HepG2 (cell line): Measurements from ENCODE around the gene INTS7. TPM values are rescaled to one million over a fixed set of nuclear protein-coding genes. Genes with fewer than 3 reads are reported as not detected.

Source experiments
- ATAC-seq: fragments of 200-7000 bp; cut with Tn5 transposase; 3 replicates; pipeline ENCODE4 v1.9.1; 2020; ENCODE audit warnings: mild to moderate bottlenecking, moderate library complexity
- Bru-seq: library from RNA; stranded (reverse); fragments of 400-500 nt; gene quantifications from one replicate; lab custom pipeline; 2021; lab: Mats Ljungman, UMichigan
- BruChase-seq, 2 experiments: library from RNA; stranded (reverse); fragments of 400-500 nt; gene quantifications; one replicate each; lab custom pipeline; 2021; lab: Mats Ljungman, UMichigan
- BruUV-seq: library from RNA; stranded (reverse); fragments of 400-500 nt; replicated peaks from 2 replicates; lab custom pipeline; 2021; lab: Mats Ljungman, UMichigan
- CTCF ChIA-PET: fragments of 300-600 bp; formaldehyde crosslinking; extraction: SDS; loops from one replicate; lab custom pipeline; 2021; ENCODE audit warnings: low total read pairs, inconsistent platforms, low intra/inter-chr PET ratio; lab: Yijun Ruan, JAX
- POLR2A ChIA-PET: fragments of 350-600 bp; sonication (Branson Sonifier 250); formaldehyde crosslinking; loops from one replicate; lab custom pipeline; 2020; ENCODE audit warnings: antibody characterized with exemption, inconsistent platforms; lab: Yijun Ruan, JAX
- DNase-seq: peaks from one replicate; pipeline ENCODE4 v3.0.0-alpha.2; 2015; ENCODE audit warnings: low spot score
- FAIRE-seq: peaks from 3 replicates; lab custom pipeline; 2011; peaks lifted over from hg19 to GRCh38; lab: Jason Lieb, UNC
- H2AFZ ChIP-seq: one replicate; pipeline ENCODE4 v1.6.1; 2011; ENCODE audit warnings: low read length, inconsistent platforms
- H3K27ac ChIP-seq: fragments of 300-600 bp; 3 replicates; pipeline ENCODE4 v1.8.0; 2011; ENCODE audit warnings: mixed run types, mild to moderate bottlenecking, mixed read lengths, low read length, inconsistent platforms; ENCODE audit not compliant: insufficient read depth; ENCODE audit errors: extremely low read length
- H3K27me3 ChIP-seq, 2 experiments: fragments of 200-600 bp in 1 of 2; 2 replicates in 1 of 2; 3 replicates in 1 of 2; pipeline versions ENCODE4 v1.6.0 to v1.8.0; 2011; ENCODE audit warnings: low read length in 2 of 2, mild to moderate bottlenecking in 2 of 2, moderate library complexity in 2 of 2, inconsistent platforms in 1 of 2; ENCODE audit not compliant: insufficient read depth in 2 of 2, control insufficient read depth in 1 of 2
- H3K36me3 ChIP-seq, 2 experiments: fragments of 200-600 bp in 1 of 2; replicated peaks in 1 of 2; 2 replicates in 1 of 2; 3 replicates in 1 of 2; pipeline versions ENCODE4 v1.5.1 to v1.8.0; 2011; ENCODE audit warnings: low read length in 2 of 2, inconsistent platforms in 1 of 2; ENCODE audit not compliant: insufficient read depth in 2 of 2, control insufficient read depth in 1 of 2
- H3K4me1 ChIP-seq: 2 replicates; pipeline ENCODE4 v1.5.1; 2012; ENCODE audit warnings: low read length, inconsistent platforms; ENCODE audit not compliant: insufficient read depth
- H3K4me2 ChIP-seq: 2 replicates; pipeline ENCODE4 v1.6.0; 2011; ENCODE audit warnings: low read depth, low read length, inconsistent platforms
- H3K4me3 ChIP-seq, 3 experiments: fragments of 200-600 bp in 1 of 3; sonication (generic), shearing (Covaris generic) in 1 of 3; replicated peaks in 1 of 3; 2 replicates each; pipeline ENCODE4 v1.5.1; 2011 to 2016; ENCODE audit warnings: low read length in 3 of 3, inconsistent platforms in 2 of 3, low read depth in 2 of 3, mild to moderate bottlenecking in 2 of 3, control low read depth in 1 of 3, mixed read lengths in 1 of 3; ENCODE audit not compliant: insufficient read depth in 1 of 3
- H3K79me2 ChIP-seq: one replicate; pipeline ENCODE4 v1.6.1; 2011; ENCODE audit warnings: low read length, inconsistent platforms; ENCODE audit not compliant: insufficient read depth
- H3K9ac ChIP-seq: 2 replicates; pipeline ENCODE4 v1.6.0; 2011; ENCODE audit warnings: mild to moderate bottlenecking, low read depth, low read length, inconsistent platforms; ENCODE audit not compliant: insufficient read depth
- H3K9me3 ChIP-seq: 2 replicates; pipeline ENCODE4 v1.5.1; 2012; ENCODE audit warnings: mild to moderate bottlenecking, low read length
- H4K20me1 ChIP-seq: 2 replicates; pipeline ENCODE4 v1.6.0; 2011; ENCODE audit warnings: inconsistent platforms, mild to moderate bottlenecking, low read length, moderate library complexity; ENCODE audit not compliant: insufficient read depth
- TOPORS ChIP-seq: sonication (generic); formaldehyde crosslinking; IDR thresholded peaks from 2 replicates; pipeline ENCODE4 v1.8.0; 2023; ENCODE audit warnings: mild to moderate bottlenecking, missing genetic modification reagents
- WGBS: methylation state at CpG from one replicate; pipeline ENCODE4 v1.1.6; 2017; ENCODE audit warnings: low lambda C conversion rate; 5-methylcytosine and 5-hydroxymethylcytosine counted together
- in situ Hi-C: cut with HindIII; loops from 2 replicates; pipeline ENCODE4 v1.10.0; 2017; ENCODE audit warnings: low pct_unique_long_range_greater_than_20kb; ENCODE audit not compliant: extremely low pct_ligation_motif_present
- intact Hi-C: fragments of 100-400 bp; cut with micrococcal nuclease; formaldehyde crosslinking; loops from one replicate; pipeline ENCODE4 v1.10.0; 2022; ENCODE audit not compliant: unreplicated experiment
- long read RNA-seq, 2 experiments: library from RNA in 1 of 2; library from polyadenylated mRNA in 1 of 2; stranded (forward) in 1 of 2; unstranded in 1 of 2; transcript quantifications; one replicate each; pipeline ENCODE4 v2.0.0, GENCODE V29; 2019 to 2022
- polyA minus RNA-seq, 3 experiments: library from RNA; depleted of rRNA, polyadenylated mRNA; stranded (reverse); fragments of >200 nt; gene quantifications; 2 replicates each; pipeline ENCODE4 v1.2.3, GENCODE V29; 2011; ENCODE audit warnings: low replicate concordance in 1 of 3
- polyA plus RNA-seq, 8 experiments: library from polyadenylated mRNA; depleted of rRNA in 3 of 8; stranded (reverse) in 7 of 8; unstranded in 1 of 8; fragments of >200 nt; fragmentation: Illumina TruSeq in 4 of 8; extraction: Trizol in 4 of 8; gene quantifications; 2 replicates each; pipeline versions ENCODE4 v1.2.1 to v1.2.3, GENCODE V29; 2011 to 2016; ENCODE audit warnings: low read depth in 4 of 8, missing spikeins in 1 of 8, mixed read lengths in 1 of 8; ENCODE audit not compliant: insufficient read depth in 1 of 8
- total RNA-seq, 5 experiments: library from RNA; depleted of rRNA; stranded (reverse); fragments of >200 nt; fragmentation: Illumina TruSeq; extraction: Trizol; gene quantifications; 2 replicates each; pipeline ENCODE4 v1.2.3, GENCODE V29; 2016; ENCODE audit warnings: low read depth in 1 of 5
- TF ChIP-seq, protein P1 (sequence below): sonication (generic); formaldehyde crosslinking; IDR thresholded peaks from 2 replicates; pipeline ENCODE4 v1.5.1; 2020; ENCODE audit warnings: missing genetic modification reagents, mild to moderate bottlenecking, borderline replicate concordance

The INTS7 gene, protein sequence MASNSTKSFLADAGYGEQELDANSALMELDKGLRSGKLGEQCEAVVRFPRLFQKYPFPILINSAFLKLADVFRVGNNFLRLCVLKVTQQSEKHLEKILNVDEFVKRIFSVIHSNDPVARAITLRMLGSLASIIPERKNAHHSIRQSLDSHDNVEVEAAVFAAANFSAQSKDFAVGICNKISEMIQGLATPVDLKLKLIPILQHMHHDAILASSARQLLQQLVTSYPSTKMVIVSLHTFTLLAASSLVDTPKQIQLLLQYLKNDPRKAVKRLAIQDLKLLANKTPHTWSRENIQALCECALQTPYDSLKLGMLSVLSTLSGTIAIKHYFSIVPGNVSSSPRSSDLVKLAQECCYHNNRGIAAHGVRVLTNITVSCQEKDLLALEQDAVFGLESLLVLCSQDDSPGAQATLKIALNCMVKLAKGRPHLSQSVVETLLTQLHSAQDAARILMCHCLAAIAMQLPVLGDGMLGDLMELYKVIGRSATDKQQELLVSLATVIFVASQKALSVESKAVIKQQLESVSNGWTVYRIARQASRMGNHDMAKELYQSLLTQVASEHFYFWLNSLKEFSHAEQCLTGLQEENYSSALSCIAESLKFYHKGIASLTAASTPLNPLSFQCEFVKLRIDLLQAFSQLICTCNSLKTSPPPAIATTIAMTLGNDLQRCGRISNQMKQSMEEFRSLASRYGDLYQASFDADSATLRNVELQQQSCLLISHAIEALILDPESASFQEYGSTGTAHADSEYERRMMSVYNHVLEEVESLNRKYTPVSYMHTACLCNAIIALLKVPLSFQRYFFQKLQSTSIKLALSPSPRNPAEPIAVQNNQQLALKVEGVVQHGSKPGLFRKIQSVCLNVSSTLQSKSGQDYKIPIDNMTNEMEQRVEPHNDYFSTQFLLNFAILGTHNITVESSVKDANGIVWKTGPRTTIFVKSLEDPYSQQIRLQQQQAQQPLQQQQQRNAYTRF
- total RNA-seq (2016; rRNA removed; fragmentation: Illumina TruSeq; extraction: Trizol) (22.4 and 32.7 TPM in 2 replicates), polyA plus RNA-seq (2011; rRNA removed) (14.5 and 18.3 TPM in 2 replicates), polyA minus RNA-seq (2011; rRNA and poly(A)+ RNA removed; ENCODE audit: low replicate concordance) (67.0 and 299 TPM in 2 replicates), Bru-seq, nascent RNA (percentile 86 among the genes with signal in this experiment), BruChase-seq, experiment 1, labeled RNA remaining after a 6-hour chase (percentile 79 among the genes with signal in this experiment), BruChase-seq, experiment 2, labeled RNA remaining after a 2-hour chase (percentile 85 among the genes with signal in this experiment)
- 4.2 and 4.8 TPM in 2 replicates for total RNA-seq (2016; cell fraction: cytosol; rRNA removed; fragmentation: Illumina TruSeq; extraction: Trizol; ENCODE audit: low read depth)
- total RNA-seq (2016; cell fraction: insoluble cytoplasmic fraction; rRNA removed; fragmentation: Illumina TruSeq; extraction: Trizol) = 22.1 and 34.0 TPM in 2 replicates
- total RNA-seq (2016; cell fraction: membrane; rRNA removed; fragmentation: Illumina TruSeq; extraction: Trizol) = 9.9 and 11.3 TPM in 2 replicates
- total RNA-seq (2016; cell fraction: nucleus; rRNA removed; fragmentation: Illumina TruSeq; extraction: Trizol) = 27.1 and 30.4 TPM in 2 replicates
- 6.5 and 9.6 TPM in 2 replicates for polyA plus RNA-seq (2011; cell fraction: cytosol; rRNA removed)
- 8.0 and 8.8 TPM in 2 replicates for polyA plus RNA-seq (2011; cell fraction: nucleus; rRNA removed)
- polyA plus RNA-seq (2012) = 7.8 and 9.4 TPM in 2 replicates
- polyA plus RNA-seq (2016; cell fraction: cytosol; fragmentation: Illumina TruSeq; extraction: Trizol; ENCODE audit: low read depth) = 1.9 and 2.2 TPM in 2 replicates
- polyA plus RNA-seq (2016; cell fraction: insoluble cytoplasmic fraction; fragmentation: Illumina TruSeq; extraction: Trizol; ENCODE audit: low read depth) = 22.8 and 24.8 TPM in 2 replicates
- polyA plus RNA-seq (2016; cell fraction: membrane; fragmentation: Illumina TruSeq; extraction: Trizol; ENCODE audit: low read depth) = 3.1 and 5.2 TPM in 2 replicates
- 19.1 and 23.2 TPM in 2 replicates for polyA plus RNA-seq (2016; cell fraction: nucleus; fragmentation: Illumina TruSeq; extraction: Trizol; ENCODE audit: insufficient read depth, low read depth)
- polyA minus RNA-seq (2011; cell fraction: cytosol; rRNA and poly(A)+ RNA removed) = 12.7 and 18.3 TPM in 2 replicates
- polyA minus RNA-seq (2011; cell fraction: nucleus; rRNA and poly(A)+ RNA removed) = 64.6 and 68.3 TPM in 2 replicates
- long read RNA-seq, experiment 1, full-length matches to known transcripts = 4 of 9 reads
- long read RNA-seq, experiment 1, partial matches to known transcripts = 4 of 9 reads
- long read RNA-seq, experiment 1, other reads (novel, unspliced or antisense) = 1 of 9 reads
- long read RNA-seq, experiment 2, partial matches to known transcripts = 4 of 32 reads
- long read RNA-seq, experiment 2, other reads (novel, unspliced or antisense) = 28 of 32 reads

DNA sequence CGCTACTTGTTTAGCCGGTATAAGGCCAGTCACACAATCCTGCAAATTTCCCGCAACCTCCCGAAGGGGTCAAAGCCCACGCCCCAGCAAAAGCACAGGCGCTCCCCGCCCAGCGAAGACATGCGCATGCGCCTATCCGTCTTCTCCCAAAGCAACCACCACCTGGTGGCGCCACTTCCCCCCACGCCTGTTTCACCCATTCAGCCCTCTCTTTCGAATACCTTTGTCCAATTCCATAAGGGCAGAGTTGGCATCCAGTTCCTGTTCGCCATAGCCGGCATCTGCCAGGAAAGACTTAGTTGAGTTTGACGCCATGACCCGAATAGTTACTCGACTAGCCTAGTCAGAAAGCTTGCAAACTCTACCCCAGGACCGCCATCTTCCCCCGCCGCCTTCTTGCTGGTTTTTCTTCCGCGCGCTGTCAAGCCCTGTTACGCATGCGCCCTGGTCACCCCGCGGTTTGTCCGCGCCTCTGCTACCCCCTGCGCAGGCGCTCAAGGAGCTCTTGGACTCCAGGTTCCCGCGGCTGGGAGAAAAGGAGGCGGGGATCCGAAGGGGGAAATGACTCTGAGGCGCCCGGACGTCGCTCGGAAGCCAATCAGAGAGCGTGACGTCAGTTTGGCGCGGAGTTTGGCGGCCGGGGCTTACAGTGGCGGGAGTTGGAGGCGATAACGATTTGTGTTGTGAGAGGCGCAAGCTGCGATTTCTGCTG lies at the start of gene INTS7, which contains the start of gene DTL:
TSS of gene INTS7 (minus strand) at position 435 of the 712 bp plus-strand sequence. CDS start at position 315, 120 bp downstream.
TSS of gene DTL (plus strand) at position 626 of the 712 bp plus-strand sequence. CDS start 143 bp downstream, outside the sequence.
- peaks cover 86% of the 10 kb centered on the region for H3K79me2 ChIP-seq
- peak; percentile 99 for DNase-seq
- peak within 1 kb of the TSS; percentile 88 for H2AFZ ChIP-seq
- peak within 1 kb of the TSS; percentile 90 for H3K9ac ChIP-seq
- TSS peak; percentile 70 for BruUV-seq
- H4K20me1 ChIP-seq = peaks cover 3% of the 10 kb centered on the region; the same call in 1 of the 2 replicates
- 0 out of 5 replicates have a peak, but pooled peaks cover 0 to 1% of the 10 kb centered on the region in 2 experiments for H3K36me3 ChIP-seq
- H3K4me2 ChIP-seq = peak within 1 kb of the TSS; percentile 74
- no peaks in the 10 kb centered on the region for H3K9me3 ChIP-seq
- in situ Hi-C loops (loop anchor here (5.0 kb wide), 1 partner anchor 338 kb away; no protein-coding TSS in a partner anchor), intact Hi-C loops (loop anchor here (1.0 to 2.0 kb wide), 4 partner anchors 23 to 397 kb away; partner anchors contain the start of gene NENF)
- H3K4me1 ChIP-seq = peaks cover 62% of the 10 kb centered on the region
- under 1% methylated on average over 32 of the region's 53 CpGs for WGBS
- peak within 1 kb of the TSS; percentile 83 to 92 (median 89) for H3K4me3 ChIP-seq
- ATAC-seq = peak; percentile 94
- CTCF ChIA-PET = interaction anchor here (0.9 to 2.5 kb wide), 4 partner anchors 23 to 421 kb away, joined by 3 to 30 read pairs (median 6); no protein-coding TSS in a partner anchor
- peak within 1 kb of the TSS; percentile 93 for H3K27ac ChIP-seq
- FAIRE-seq = peak; percentile 97
- POLR2A ChIA-PET = interaction anchor here (0.6 to 2.2 kb wide), 23 partner anchors 9 to 757 kb away, joined by 3 to 22 read pairs (median 4); partner anchors contain the start of genes NEK2, NSL1 and TATDN3
- H3K27me3 ChIP-seq = no peaks in the 10 kb centered on the region; a peak in 1 of 5 replicates
- TF ChIP-seq, protein P1, sequence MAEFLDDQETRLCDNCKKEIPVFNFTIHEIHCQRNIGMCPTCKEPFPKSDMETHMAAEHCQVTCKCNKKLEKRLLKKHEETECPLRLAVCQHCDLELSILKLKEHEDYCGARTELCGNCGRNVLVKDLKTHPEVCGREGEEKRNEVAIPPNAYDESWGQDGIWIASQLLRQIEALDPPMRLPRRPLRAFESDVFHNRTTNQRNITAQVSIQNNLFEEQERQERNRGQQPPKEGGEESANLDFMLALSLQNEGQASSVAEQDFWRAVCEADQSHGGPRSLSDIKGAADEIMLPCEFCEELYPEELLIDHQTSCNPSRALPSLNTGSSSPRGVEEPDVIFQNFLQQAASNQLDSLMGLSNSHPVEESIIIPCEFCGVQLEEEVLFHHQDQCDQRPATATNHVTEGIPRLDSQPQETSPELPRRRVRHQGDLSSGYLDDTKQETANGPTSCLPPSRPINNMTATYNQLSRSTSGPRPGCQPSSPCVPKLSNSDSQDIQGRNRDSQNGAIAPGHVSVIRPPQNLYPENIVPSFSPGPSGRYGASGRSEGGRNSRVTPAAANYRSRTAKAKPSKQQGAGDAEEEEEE (CRISPR knock-in tag) = no peak
- peak; percentile 9; the same call in 1 of the 2 replicates for TF ChIP-seq TOPORS (CRISPR knock-in tag)
